Activated T-cell treated with anti-CD3 and anti-CD28 coated beads for 4 hours (primary cell): ENCODE data around the gene SMIM5.

Experiments
- DNase-seq: peaks from one replicate; pipeline ENCODE4 v3.0.0-alpha.2; 2020

SMIM5 gene

GRCh38 chr17:75604034-75604695, 29.1 kb upstream of the SMIM5 start:
- DNase-seq = no peak

GRCh38 chr17:75605790-75606189, 27.4 kb upstream of the SMIM5 start:
- no peak for DNase-seq

GRCh38 chr17:75607086-75607485, 26.1 kb upstream of the SMIM5 start:
- no peak for DNase-seq

- no peak for DNase-seq
Observed at GRCh38 chr17:75610103-75610984, 22.9 kb upstream of the SMIM5 start.

- DNase-seq = no peak
Observed at GRCh38 chr17:75611851-75612429, 21.3 kb upstream of the SMIM5 start.

- DNase-seq = no peak
Observed at GRCh38 chr17:75612906-75613626, 20.2 kb upstream of the SMIM5 start.

GRCh38 chr17:75614006-75614405, 19.2 kb upstream of the SMIM5 start:
- no peak for DNase-seq

- no peak for DNase-seq
Observed at GRCh38 chr17:75614556-75615270, 18.5 kb upstream of the SMIM5 start.

GRCh38 chr17:75615301-75615700, 17.9 kb upstream of the SMIM5 start:
- DNase-seq = no peak

GRCh38 chr17:75616521-75617122, 16.6 kb upstream of the SMIM5 start:
- DNase-seq = no peak

- DNase-seq = no peak
Observed at GRCh38 chr17:75617218-75617617, 16.0 kb upstream of the SMIM5 start.

- no peak for DNase-seq
Observed at GRCh38 chr17:75617675-75618074, 15.6 kb upstream of the SMIM5 start.

GRCh38 chr17:75619506-75620431, 13.5 kb upstream of the SMIM5 start:
- no peak for DNase-seq

- no peak for DNase-seq
Observed at GRCh38 chr17:75621489-75621888, 11.7 kb upstream of the SMIM5 start.

- DNase-seq = no peak
Observed at GRCh38 chr17:75622076-75622475, 11.2 kb upstream of the SMIM5 start.

- DNase-seq = no peak
Observed at GRCh38 chr17:75622771-75623273, 10.4 kb upstream of the SMIM5 start.

GRCh38 chr17:75623386-75623785, 9.8 kb upstream of the SMIM5 start:
- no peak for DNase-seq

GRCh38 chr17:75624021-75624420, 9.2 kb upstream of the SMIM5 start:
- no peak for DNase-seq

- no peak for DNase-seq
Observed at GRCh38 chr17:75624714-75625345, 8.4 kb upstream of the SMIM5 start.

- DNase-seq = no peak
Observed at GRCh38 chr17:75625813-75626486, 7.3 kb upstream of the SMIM5 start.
